DOHH2 (cell line): Measurements from ENCODE around the gene DCANP1.

ENCODE experiments used
- EZH2phosphoT487 ChIP-seq: fragments of 200-600 bp; sonication (generic); IDR thresholded peaks from 2 replicates; pipeline ENCODE4 v1.6.1; 2017; ENCODE audit warnings: borderline replicate concordance, mild to moderate bottlenecking, antibody characterized with exemption, low read length, moderate library complexity, mixed read lengths
- TF ChIP-seq, protein P1 (sequence below): fragments of 200-600 bp; sonication (generic); IDR thresholded peaks from one replicate; pipeline ENCODE4 v1.5.1; 2014; ENCODE audit warnings: antibody characterized with exemption, mild to moderate bottlenecking, low read depth, low read length; ENCODE audit not compliant: poor library complexity, severe bottlenecking

- TF ChIP-seq, protein P1, sequence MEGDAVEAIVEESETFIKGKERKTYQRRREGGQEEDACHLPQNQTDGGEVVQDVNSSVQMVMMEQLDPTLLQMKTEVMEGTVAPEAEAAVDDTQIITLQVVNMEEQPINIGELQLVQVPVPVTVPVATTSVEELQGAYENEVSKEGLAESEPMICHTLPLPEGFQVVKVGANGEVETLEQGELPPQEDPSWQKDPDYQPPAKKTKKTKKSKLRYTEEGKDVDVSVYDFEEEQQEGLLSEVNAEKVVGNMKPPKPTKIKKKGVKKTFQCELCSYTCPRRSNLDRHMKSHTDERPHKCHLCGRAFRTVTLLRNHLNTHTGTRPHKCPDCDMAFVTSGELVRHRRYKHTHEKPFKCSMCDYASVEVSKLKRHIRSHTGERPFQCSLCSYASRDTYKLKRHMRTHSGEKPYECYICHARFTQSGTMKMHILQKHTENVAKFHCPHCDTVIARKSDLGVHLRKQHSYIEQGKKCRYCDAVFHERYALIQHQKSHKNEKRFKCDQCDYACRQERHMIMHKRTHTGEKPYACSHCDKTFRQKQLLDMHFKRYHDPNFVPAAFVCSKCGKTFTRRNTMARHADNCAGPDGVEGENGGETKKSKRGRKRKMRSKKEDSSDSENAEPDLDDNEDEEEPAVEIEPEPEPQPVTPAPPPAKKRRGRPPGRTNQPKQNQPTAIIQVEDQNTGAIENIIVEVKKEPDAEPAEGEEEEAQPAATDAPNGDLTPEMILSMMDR, result no peak
- no peak for TF ChIP-seq EZH2phosphoT487
Measured at GRCh38 chr5:135455876-135456237, 8.7 kb upstream of the DCANP1 start.
